Measurements from ENCODE around the gene SUN1. TPM values are rescaled to one million over a fixed set of nuclear protein-coding genes. Genes with fewer than 3 reads are reported as not detected.
A peak's percentile ranks its signal among the peaks of the same experiment; 100 is the strongest.

SUN1 gene
- total and polyA plus RNA-seq, 2 donors (not counting 1 experiment from before 2014, with no cell fraction given) = 198 to 254 TPM

- Histone ChIP-seq H3K27me3 (replicated peaks in 1 of 4; ENCODE audit: control extremely low read depth in 1 of 4, control insufficient read depth in 3 of 4, insufficient read depth in 4 of 4, low read length in 3 of 4) (no peaks in the 10 kb centered on the region), H3K4me2 (replicated peaks; ENCODE audit: low read depth, low read length, poor library complexity, severe bottlenecking) (peak overlapping the region; percentile 71), H3K27ac (ENCODE audit: low read length in 2 of 2) (peak overlapping the region; percentile 71 to 72), H3K4me3 (ENCODE audit: control extremely low read depth in 1 of 5, extremely low read depth in 1 of 5, insufficient read depth in 1 of 5, low read depth in 2 of 5, low read length in 4 of 5) (peak overlapping the region in 4 of 5 experiments; percentile 36 to 55 (median 45)), H3K4me1 (ENCODE audit: control insufficient read depth in 2 of 2, insufficient read depth in 2 of 2, low read length in 2 of 2) (peaks cover 21 to 35% of the 10 kb centered on the region in 2 donors), H3K36me3 (replicated peaks in 1 of 2; ENCODE audit: control extremely low read depth in 1 of 2, control insufficient read depth in 1 of 2, extremely low read depth in 1 of 2, insufficient read depth in 2 of 2, low read length in 1 of 2) (peaks cover 1 to 23% of the 10 kb centered on the region in 2 experiments), H3K79me2 (ENCODE audit: control insufficient read depth, insufficient read depth, low read length) (peaks cover 36% of the 10 kb centered on the region), H3K9me3 (ENCODE audit: control extremely low read depth in 1 of 3, control insufficient read depth in 2 of 3, insufficient read depth in 1 of 3, low read length in 2 of 3) (peaks cover 0 to 7% (median 0%) of the 10 kb centered on the region in 3 donors), H4K20me1 (ENCODE audit: control insufficient read depth, insufficient read depth, low read length, poor library complexity, severe bottlenecking) (peaks cover 30% of the 10 kb centered on the region), H3K9ac (ENCODE audit: low read length) (peak overlapping the region; percentile 58), H2AFZ (ENCODE audit: insufficient read depth, low read depth, low read length, poor library complexity, severe bottlenecking) (peak overlapping the region; percentile 63)
- Mint-ChIP-seq H3K9me3 (ENCODE audit: insufficient read depth) (no peaks in the 10 kb centered on the region), H3K4me1 (peaks cover 34% of the 10 kb centered on the region), H3K27ac (peak overlapping the region; percentile 61), H3K27me3 (no peaks in the 10 kb centered on the region), H3K4me3 (peak overlapping the region; percentile 45)
- peak; percentile 47 for DNase-seq
- ChIA-PET CTCF (interaction anchor here (0.9 to 8.7 kb wide), 6 partner anchors 39 to 147 kb away, joined by 3 to 113 read pairs (median 3); partner anchors contain the start of gene SUN1), POLR2A (interaction anchor here (0.5 to 1.7 kb wide), 2 partner anchors 99 to 1756 kb away, joined by 3 read pairs; no protein-coding TSS in a partner anchor)
- ATAC-seq (ENCODE audit: low read depth) = no peak
- no peak for TF ChIP-seq EZH2 (IDR thresholded peaks at IDR 0.05; ENCODE audit: borderline replicate concordance, insufficient read depth, low read depth, low read length, poor library complexity, severe bottlenecking)
- TF ChIP-seq, protein P1, sequence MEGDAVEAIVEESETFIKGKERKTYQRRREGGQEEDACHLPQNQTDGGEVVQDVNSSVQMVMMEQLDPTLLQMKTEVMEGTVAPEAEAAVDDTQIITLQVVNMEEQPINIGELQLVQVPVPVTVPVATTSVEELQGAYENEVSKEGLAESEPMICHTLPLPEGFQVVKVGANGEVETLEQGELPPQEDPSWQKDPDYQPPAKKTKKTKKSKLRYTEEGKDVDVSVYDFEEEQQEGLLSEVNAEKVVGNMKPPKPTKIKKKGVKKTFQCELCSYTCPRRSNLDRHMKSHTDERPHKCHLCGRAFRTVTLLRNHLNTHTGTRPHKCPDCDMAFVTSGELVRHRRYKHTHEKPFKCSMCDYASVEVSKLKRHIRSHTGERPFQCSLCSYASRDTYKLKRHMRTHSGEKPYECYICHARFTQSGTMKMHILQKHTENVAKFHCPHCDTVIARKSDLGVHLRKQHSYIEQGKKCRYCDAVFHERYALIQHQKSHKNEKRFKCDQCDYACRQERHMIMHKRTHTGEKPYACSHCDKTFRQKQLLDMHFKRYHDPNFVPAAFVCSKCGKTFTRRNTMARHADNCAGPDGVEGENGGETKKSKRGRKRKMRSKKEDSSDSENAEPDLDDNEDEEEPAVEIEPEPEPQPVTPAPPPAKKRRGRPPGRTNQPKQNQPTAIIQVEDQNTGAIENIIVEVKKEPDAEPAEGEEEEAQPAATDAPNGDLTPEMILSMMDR (IDR thresholded peaks at IDR 0.05) = peak; percentile 26
- intact Hi-C loops (cut with micrococcal nuclease) = loop anchor here (1.0 to 5.0 kb wide), 3 partner anchors 79 to 267 kb away; partner anchors contain the start of genes ADAP1 and COX19
- 90% methylated on average over 21 of the region's 27 CpGs for WGBS (ENCODE audit: insufficient coverage)
These were observed 43.3 kb downstream of the SUN1 start for GRCh38 chr7:875476-876076.
